NT2/D1 (cell line): ENCODE data around the gene USP15.

Experiments
- SUZ12 ChIP-seq: IDR thresholded peaks from 2 replicates; pipeline ENCODE4 v1.6.1; 2011; ENCODE audit not compliant: insufficient read length, insufficient read depth; ENCODE audit errors: extremely low read depth
- YY1 ChIP-seq: IDR thresholded peaks from 2 replicates; pipeline ENCODE4 v1.6.1; 2011; ENCODE audit not compliant: insufficient read length, insufficient read depth
- ZNF274 ChIP-seq: IDR thresholded peaks from 2 replicates; pipeline ENCODE4 v1.6.1; 2011; ENCODE audit warnings: mild to moderate bottlenecking, low read depth, low read length

GRCh38 chr12:62296001-62296400 lies 35.8 kb downstream of the USP15 start:
- TF ChIP-seq SUZ12 = no peak
- no peak for TF ChIP-seq YY1
- no peak for TF ChIP-seq ZNF274
